Psoas muscle (tissue), 8 donors: ENCODE data around the gene PDE4D. TPM values are rescaled to one million over a fixed set of nuclear protein-coding genes. Genes with fewer than 3 reads are reported as not detected.

Experiments
- ATAC-seq, 4 donors: fragments of 200-7000 bp; cut with Tn5 transposase; one replicate each; pipeline ENCODE4 v1.9.1; 2020; ENCODE audit warnings: moderate library complexity in 3 of 4, mild to moderate bottlenecking in 2 of 4
- DNase-seq, 2 donors: peaks; one replicate each; pipeline ENCODE4 v3.0.0-alpha.2; 2020
- H3K27ac ChIP-seq: fragments of 200-600 bp; one replicate; pipeline ENCODE4 v1.8.0; 2022
- H3K27me3 ChIP-seq, 3 donors: fragments of 200-600 bp in 1 of 3; one replicate each; pipeline versions ENCODE4 v1.6.1 to v1.8.0; 2013 to 2022; ENCODE audit warnings: low read length in 2 of 3, mild to moderate bottlenecking in 2 of 3, moderate library complexity in 1 of 3; ENCODE audit not compliant: insufficient read depth in 3 of 3
- H3K36me3 ChIP-seq, 2 donors: fragments of 200-600 bp in 1 of 2; one replicate each; pipeline versions ENCODE4 v1.6.1 to v1.8.0; 2013 to 2022; ENCODE audit warnings: low read depth in 1 of 2, mild to moderate bottlenecking in 1 of 2, moderate library complexity in 1 of 2; ENCODE audit not compliant: insufficient read depth in 1 of 2
- H3K4me1 ChIP-seq: fragments of 200-600 bp; one replicate; pipeline ENCODE4 v1.8.0; 2022
- H3K4me3 ChIP-seq: fragments of 200-600 bp; one replicate; pipeline ENCODE4 v1.8.0; 2022; ENCODE audit warnings: mild to moderate bottlenecking
- H3K9me3 ChIP-seq: fragments of 200-600 bp; one replicate; pipeline ENCODE4 v1.8.0; 2022
- CTCF ChIP-seq: fragments of 200-600 bp; IDR thresholded peaks from one replicate; pipeline ENCODE4 v1.8.0; 2022; ENCODE audit warnings: antibody characterized with exemption
- WGBS, 3 donors: extraction: QIAGEN DNeasy Blood & Tissue Kit; methylation state at CpG; one replicate each; pipeline versions ENCODE4 v1.1.6 to v1.1.7; 2013; 5-methylcytosine and 5-hydroxymethylcytosine counted together
- intact Hi-C, 2 donors: fragments of 100-400 bp; cut with DNase I; formaldehyde crosslinking; loops; one replicate each; pipeline versions ENCODE4 v1.11.0 to v1.14.2; 2022
- polyA plus RNA-seq, 3 donors: library from polyadenylated mRNA; stranded (reverse); fragments of 200-250 nt; gene quantifications; one replicate each; pipeline ENCODE4 v1.2.3, GENCODE V29; 2013
- total RNA-seq, 4 donors: library from RNA; stranded (reverse); fragmentation: NEBNext Ultra II Directional in 2 of 4; extraction: Animal tissue kit (Norgen Biotek cat#: 25700) in 2 of 4; gene quantifications; one replicate each; pipeline versions ENCODE4 v1.2.1 to v1.2.4, GENCODE V29; 2021 to 2023
- donor health status: healthy with polysubstance abuse.
- donor health status: DM: no; HTN: no; CAD: no; lungs with moderate emphysema.
- donor health status: Bipolar disorder and iron deficiency.
- donor health status: healthy.
- donor health status: DM: yes; HTN: yes; CAD: no.
- donor health status: DM: no; HTN: no; CAD: no.
- donor health status: DM: no; HTN: no; CAD: no.
- donor health status: DM: yes; HTN: yes; CAD: no.

Gene PDE4D
- total and polyA plus RNA-seq, 7 donors: 42.6 to 283 (median 88.7) TPM

- no peak overlapping the region for H3K27ac ChIP-seq
- H3K36me3 ChIP-seq: no peaks in the 10 kb centered on the region
- no peak overlapping the region for H3K4me3 ChIP-seq
- ATAC-seq (no peak), DNase-seq (no peak)
- whole genome bisulfite sequencing, 3 donors: 74 to 90% (median 82%) methylated on average over 2 of the region's 2 CpGs
- H3K9me3 ChIP-seq: no peaks in the 10 kb centered on the region
- peaks cover 0 to 5% (median 4%) of the 10 kb centered on the region in 3 donors for H3K27me3 ChIP-seq
- intact Hi-C loops: no loop called here
- TF ChIP-seq CTCF: no peak
- H3K4me1 ChIP-seq: no peaks in the 10 kb centered on the region
Measured at GRCh38 chr5:59838989-59839388, 54.5 kb downstream of the PDE4D start.

DNA sequence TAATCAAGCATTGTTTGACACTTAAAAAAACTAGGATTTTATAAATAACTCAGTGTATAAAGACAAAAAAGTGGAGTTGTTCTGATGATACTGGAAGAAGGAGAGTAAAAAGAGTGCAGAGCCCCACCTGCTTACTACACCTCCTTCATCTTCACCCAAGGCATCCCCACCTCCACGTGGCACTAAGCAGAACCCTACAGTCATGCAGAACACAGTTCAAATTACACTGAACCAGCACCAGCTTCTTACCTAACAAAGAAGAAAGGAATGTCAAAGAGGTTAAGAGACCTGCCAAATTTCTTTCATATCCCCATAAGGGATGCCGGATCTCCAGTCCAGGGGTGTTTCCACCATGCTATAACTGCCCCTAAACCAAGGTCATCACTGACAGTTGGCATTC, 55.5 kb downstream of the PDE4D start:
- DNase-seq (no peak), ATAC-seq (no peak)
- H3K27ac ChIP-seq: no peak overlapping the region
- TF ChIP-seq CTCF: no peak
- no peaks in the 10 kb centered on the region for H3K9me3 ChIP-seq
- no peaks in the 10 kb centered on the region for H3K36me3 ChIP-seq
- no peak overlapping the region for H3K4me3 ChIP-seq
- 52 to 60% (median 56%) methylated on average over 2 of the region's 2 CpGs for WGBS, 3 donors
- H3K27me3 ChIP-seq: peaks cover 0 to 6% (median 4%) of the 10 kb centered on the region in 3 donors
- no peaks in the 10 kb centered on the region for H3K4me1 ChIP-seq
- intact Hi-C loops: no loop called here

DNA sequence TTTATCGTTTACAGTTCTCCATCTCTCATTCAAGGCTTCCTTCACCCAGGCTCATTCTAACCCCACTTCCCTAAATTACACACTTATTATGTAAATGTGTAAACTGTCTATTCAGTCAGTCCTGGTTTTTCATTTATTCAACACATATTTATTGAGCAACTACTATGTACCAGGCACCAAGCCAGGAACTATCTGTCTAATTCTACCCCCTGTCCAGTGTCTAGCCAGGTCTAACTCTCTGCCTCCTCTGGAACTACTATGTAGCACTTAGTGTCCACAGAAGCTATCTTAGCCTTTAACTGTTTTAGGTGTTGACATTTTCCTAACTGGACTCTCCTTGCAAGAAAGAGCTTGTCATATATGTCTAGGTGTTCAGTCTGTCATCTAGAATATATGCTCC, 56.5 kb downstream of the PDE4D start:
- ATAC-seq (no peak), DNase-seq (no peak)
- no peak overlapping the region for H3K27ac ChIP-seq
- 88 to 92% (median 90%) methylated on average over 1 of the region's 1 CpG for WGBS, 3 donors
- no peaks in the 10 kb centered on the region for H3K36me3 ChIP-seq
- intact Hi-C loops: no loop called here
- TF ChIP-seq CTCF: no peak
- H3K27me3 ChIP-seq: peaks cover 0 to 10% (median 4%) of the 10 kb centered on the region in 3 donors
- no peaks in the 10 kb centered on the region for H3K9me3 ChIP-seq
- no peak overlapping the region for H3K4me3 ChIP-seq
- H3K4me1 ChIP-seq: no peaks in the 10 kb centered on the region

- DNase-seq: no peak
- no peaks in the 10 kb centered on the region for H3K36me3 ChIP-seq
- H3K27ac ChIP-seq: no peak overlapping the region
- H3K4me1 ChIP-seq: no peaks in the 10 kb centered on the region
- H3K4me3 ChIP-seq: no peak overlapping the region
- no peaks in the 10 kb centered on the region for H3K9me3 ChIP-seq
- no peak for TF ChIP-seq CTCF
- no peak for ATAC-seq
- H3K27me3 ChIP-seq: peaks cover 0 to 5% (median 0%) of the 10 kb centered on the region in 3 donors
- 77 to 83% (median 78%) methylated on average over 3 of the region's 3 CpGs for WGBS, 3 donors
- intact Hi-C loops: no loop called here
Measured at GRCh38 chr5:59835800-59836199, 57.7 kb downstream of the PDE4D start.

DNA sequence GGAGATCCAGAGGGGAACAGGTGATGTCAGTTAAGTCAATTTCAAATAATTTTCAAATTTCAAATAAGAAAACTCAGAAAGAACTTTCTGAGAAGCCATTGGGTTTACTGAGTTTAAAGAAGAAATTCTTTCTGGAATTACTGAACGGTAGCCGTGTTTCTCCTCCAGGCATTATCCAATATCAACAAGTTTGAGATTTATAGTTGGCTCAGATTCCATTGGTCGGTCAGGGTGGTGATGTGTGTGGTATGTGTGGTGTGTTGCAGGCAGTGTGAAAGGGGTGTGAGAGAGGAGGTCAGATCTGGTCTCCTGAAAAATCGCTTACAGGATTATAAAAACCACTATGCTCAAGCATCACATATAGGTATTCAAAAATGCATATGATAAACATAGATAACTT, 60.1 kb downstream of the PDE4D start:
- WGBS, 3 donors: 25 to 31% (median 30%) methylated on average over 4 of the region's 4 CpGs
- Histone ChIP-seq H3K27ac (no peak overlapping the region), H3K27me3 (peaks cover 0 to 5% (median 0%) of the 10 kb centered on the region in 3 donors), H3K4me1 (no peaks in the 10 kb centered on the region), H3K9me3 (no peaks in the 10 kb centered on the region), H3K36me3 (no peaks in the 10 kb centered on the region), H3K4me3 (no peak overlapping the region)
- no peak for TF ChIP-seq CTCF
- intact Hi-C loops: no loop called here
- ATAC-seq: no peak
- no peak for DNase-seq
